ENCODE measurements around the gene TMEM63A. TPM values are rescaled to one million over a fixed set of nuclear protein-coding genes. Genes with fewer than 3 reads are reported as not detected.
"Not testable (repeated sequence)": the region's sequence is repeated elsewhere in the genome, so short reads cannot be mapped to it uniquely, and the experiment has no call there.

The TMEM63A gene
- total RNA-seq, 4 donors from 2014 or later: 27.6 to 93.3 (median 41.5) TPM

DNA sequence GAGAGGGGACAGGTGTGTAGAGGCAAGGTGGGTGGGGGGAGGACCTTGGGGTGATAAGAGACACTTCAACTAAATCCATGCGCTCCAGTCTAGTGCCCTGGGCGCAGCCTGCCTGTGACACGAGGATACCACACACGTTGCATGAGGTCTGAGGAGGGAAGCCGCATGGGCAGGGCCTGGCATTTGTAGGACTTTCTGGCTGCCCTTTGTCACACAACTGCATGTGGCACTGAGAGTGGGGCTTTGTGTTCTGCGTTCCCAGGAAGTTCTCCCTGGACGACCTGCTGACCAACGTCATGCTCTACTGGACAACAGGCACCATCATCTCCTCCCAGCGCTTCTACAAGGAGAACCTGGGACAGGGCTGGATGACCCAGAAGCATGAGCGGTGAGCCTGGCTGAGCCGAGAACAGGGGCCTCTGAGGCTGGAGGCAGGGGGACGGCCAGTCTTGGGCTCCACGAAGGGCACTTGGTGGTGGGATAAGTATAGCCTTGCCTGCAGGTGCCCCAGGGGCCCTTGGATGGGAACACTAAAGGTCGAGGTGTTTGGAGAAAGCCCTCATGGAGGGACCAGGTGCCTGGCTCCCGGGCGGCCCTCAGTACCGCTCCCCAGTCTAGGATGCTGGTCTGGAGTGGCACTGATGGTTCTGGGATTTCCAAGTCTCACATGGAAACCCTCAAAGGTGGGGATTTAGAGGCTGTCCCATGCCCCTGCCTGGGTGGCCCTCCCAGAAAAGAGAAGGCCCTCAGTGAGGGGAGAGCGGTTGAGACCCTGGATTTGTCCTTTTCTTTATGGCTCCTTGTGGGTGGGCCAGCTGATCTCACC is 37.7 kb downstream of the TMEM63A start:
- TF ChIP-seq CTCF (IDR thresholded peaks at IDR 0.05): no peak
- ATAC-seq (ENCODE audit: low FRiP score) (no peak), DNase-seq (ENCODE audit: low spot score) (no peak)

GRCh38 chr1:225843426-225843795 is 38.8 kb downstream of the TMEM63A start:
- TF ChIP-seq CTCF (IDR thresholded peaks at IDR 0.05): no peak
- ATAC-seq (ENCODE audit: low FRiP score): no peak
- DNase-seq (ENCODE audit: low spot score): no peak

DNA sequence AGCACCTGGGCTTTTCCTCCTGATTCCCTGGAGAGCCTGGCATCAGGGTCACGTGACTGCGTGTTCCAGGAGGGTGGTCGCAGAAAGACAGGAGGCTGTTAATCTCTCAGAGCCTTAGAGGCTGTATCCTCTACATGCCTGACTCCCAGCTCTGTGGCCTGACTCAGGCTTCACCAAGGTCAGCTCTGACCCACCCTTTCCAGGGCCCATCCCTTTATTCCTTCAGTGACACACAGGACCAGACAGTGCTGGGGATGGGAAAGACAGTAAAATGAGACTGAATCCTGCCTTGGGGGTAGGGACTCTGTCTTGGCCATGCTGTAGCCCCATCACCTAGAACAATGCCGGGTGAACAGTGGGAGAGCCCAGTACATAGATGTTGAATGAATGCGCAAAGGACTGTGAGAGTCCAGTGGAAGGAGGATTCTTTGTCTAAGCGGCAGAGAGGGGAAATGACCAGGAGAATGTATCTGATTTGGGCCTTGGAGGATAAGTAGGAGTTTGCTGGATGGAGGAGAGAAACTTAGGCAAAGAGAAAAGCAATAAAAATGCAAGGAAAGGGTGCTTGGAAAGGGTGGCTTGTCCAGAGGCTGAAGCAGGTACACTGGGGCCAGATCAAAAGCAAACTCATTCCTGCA is 39.3 kb downstream of the TMEM63A start:
- no peak for TF ChIP-seq CTCF (IDR thresholded peaks at IDR 0.05)
- ATAC-seq (ENCODE audit: low FRiP score): no peak
- DNase-seq (ENCODE audit: low spot score): no peak

DNA sequence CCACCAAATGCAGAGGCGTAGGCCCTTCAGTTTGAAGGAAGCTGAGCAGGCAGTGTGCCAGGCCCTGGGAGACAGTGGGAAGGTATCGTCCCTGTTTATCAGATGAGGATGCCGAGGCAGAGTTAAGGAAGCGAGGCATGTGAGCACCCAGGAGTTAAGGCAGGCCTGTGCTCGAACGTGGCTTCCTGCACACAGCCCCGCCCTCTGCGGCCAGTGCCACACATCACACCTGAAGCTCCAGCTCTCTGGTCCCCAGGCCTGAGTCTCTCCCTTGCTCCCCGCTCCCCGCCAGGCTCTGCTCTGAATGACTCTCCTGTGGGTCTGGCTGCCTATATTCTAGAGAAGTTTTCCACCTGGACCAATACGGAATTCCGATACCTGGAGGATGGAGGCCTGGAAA is 40.1 kb downstream of the TMEM63A start:
- DNase-seq (ENCODE audit: low spot score): no peak
- no peak for ATAC-seq (ENCODE audit: low FRiP score)
- no peak for TF ChIP-seq CTCF (IDR thresholded peaks at IDR 0.05)

DNA sequence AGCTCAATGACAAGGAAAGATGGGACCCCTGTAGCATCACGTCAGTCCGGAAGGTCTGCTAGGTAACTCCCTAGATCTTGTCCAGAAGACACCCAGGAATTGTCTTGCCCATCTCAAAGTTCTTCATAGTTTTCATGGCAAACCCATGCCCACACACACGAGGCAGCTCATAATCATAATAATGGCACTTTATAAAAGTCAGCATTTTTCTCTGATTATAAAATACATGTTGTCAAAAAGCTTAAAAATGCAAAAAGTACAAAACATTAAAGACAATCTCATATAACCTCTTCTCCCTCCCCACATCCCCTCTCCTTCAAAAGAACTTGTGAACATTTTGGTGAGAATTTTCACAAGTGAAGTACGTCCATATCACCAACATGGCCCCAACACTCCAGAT is 41.5 kb downstream of the TMEM63A start:
- no peak for TF ChIP-seq CTCF (IDR thresholded peaks at IDR 0.05)
- DNase-seq (ENCODE audit: low spot score) (no peak), ATAC-seq (ENCODE audit: low FRiP score) (no peak)

GRCh38 chr1:225840223-225840610 is 42.0 kb downstream of the TMEM63A start:
- no peak for DNase-seq (ENCODE audit: low spot score)
- ATAC-seq (ENCODE audit: low FRiP score): no peak
- TF ChIP-seq CTCF (IDR thresholded peaks at IDR 0.05): no peak

DNA sequence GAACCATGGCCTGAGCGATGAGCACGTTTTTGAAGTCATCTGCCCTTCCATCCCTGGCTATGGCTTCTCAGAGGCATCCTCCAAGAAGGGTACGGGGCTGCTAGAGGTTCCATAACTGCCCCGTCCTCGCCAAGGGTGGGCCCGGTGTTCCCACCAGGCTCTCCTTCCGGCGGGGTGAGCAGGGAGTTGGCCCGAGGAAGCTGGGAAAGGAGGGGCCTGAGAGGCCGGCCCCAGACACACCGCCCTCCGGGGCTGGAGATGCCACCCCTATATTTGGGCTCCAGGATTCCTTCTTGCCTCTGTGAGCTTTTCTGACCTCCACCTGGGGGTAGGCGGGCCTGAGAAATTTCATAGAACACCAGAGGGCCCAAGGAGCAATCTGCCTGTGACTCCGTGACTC is 43.4 kb downstream of the TMEM63A start:
- DNase-seq (ENCODE audit: low spot score): no peak
- TF ChIP-seq CTCF (IDR thresholded peaks at IDR 0.05): no peak
- ATAC-seq (ENCODE audit: low FRiP score): no peak

- ATAC-seq (ENCODE audit: low FRiP score); DNase-seq (ENCODE audit: low spot score): not testable (repeated sequence)
Observed at GRCh38 chr1:225836296-225836695, 45.9 kb downstream of the TMEM63A start.
